IMR-90 (cell line): ENCODE data around the gene MYH10. TPM values are rescaled to one million over a fixed set of nuclear protein-coding genes. Genes with fewer than 3 reads are reported as not detected.

ENCODE experiments used
- ATAC-seq: fragments of 200-7000 bp; cut with Tn5 transposase; 2 replicates; pipeline ENCODE4 v1.9.1; 2020; ENCODE audit warnings: low read depth, mild to moderate bottlenecking, moderate library complexity
- BruUV-seq: library from RNA; stranded (reverse); fragments of 400-500 nt; replicated peaks from 2 replicates; lab custom pipeline; 2021; lab: Mats Ljungman, UMichigan
- CTCF ChIA-PET: fragments of 300-600 bp; formaldehyde crosslinking; extraction: SDS; loops from one replicate; lab custom pipeline; 2021; ENCODE audit warnings: antibody characterized with exemption; lab: Yijun Ruan, JAX
- POLR2A ChIA-PET: fragments of 300-600 bp; sonication (Branson Sonifier 250); formaldehyde crosslinking; loops from one replicate; lab custom pipeline; 2022; ENCODE audit warnings: antibody characterized with exemption; ENCODE audit not compliant: unreplicated experiment; lab: Charles Lee
- DNase-seq: peaks from one replicate; pipeline ENCODE4 v3.0.0; 2013
- H2AFZ ChIP-seq: replicated peaks from 2 replicates; pipeline ENCODE3; 2013; ENCODE audit warnings: low read length, mild to moderate bottlenecking; ENCODE audit not compliant: poor library complexity
- H2AK5ac ChIP-seq: 2 replicates; pipeline ENCODE4 v1.6.1; 2013; ENCODE audit warnings: low read depth, low read length, inconsistent platforms
- H2AK9ac ChIP-seq: replicated peaks from 2 replicates; pipeline ENCODE3; 2013; ENCODE audit warnings: mild to moderate bottlenecking, low read depth, low read length, moderate library complexity; ENCODE audit not compliant: poor library complexity
- H2BK120ac ChIP-seq: 2 replicates; pipeline ENCODE4 v1.6.1; 2013; ENCODE audit warnings: low read depth, low read length, inconsistent platforms
- H2BK15ac ChIP-seq: 3 replicates; pipeline ENCODE4 v1.6.1; 2013; ENCODE audit warnings: low read depth, low read length, inconsistent platforms
- H2BK20ac ChIP-seq: 2 replicates; pipeline ENCODE4 v1.6.1; 2013; ENCODE audit warnings: low read depth, mild to moderate bottlenecking, inconsistent platforms, low read length, moderate library complexity
- H2BK5ac ChIP-seq: 2 replicates; pipeline ENCODE4 v1.6.1; 2013; ENCODE audit warnings: mild to moderate bottlenecking, low read depth, low read length, inconsistent platforms; ENCODE audit not compliant: poor library complexity, severe bottlenecking
- H3K14ac ChIP-seq: replicated peaks from 2 replicates; pipeline ENCODE4 v1.6.1; 2013; ENCODE audit warnings: low read depth, low read length, inconsistent platforms
- H3K18ac ChIP-seq: 2 replicates; pipeline ENCODE4 v1.6.1; 2013; ENCODE audit warnings: low read depth, low read length, control low read depth
- H3K23ac ChIP-seq: 2 replicates; pipeline ENCODE4 v1.6.1; 2013; ENCODE audit warnings: low read depth, low read length, inconsistent platforms
- H3K27ac ChIP-seq: 2 replicates; pipeline ENCODE4 v1.5.1; 2013; ENCODE audit warnings: mild to moderate bottlenecking, control low read depth, low read length; ENCODE audit not compliant: insufficient read depth
- H3K27me3 ChIP-seq: 2 replicates; pipeline ENCODE4 v1.6.1; 2013; ENCODE audit warnings: low read length; ENCODE audit not compliant: control insufficient read depth, insufficient read depth
- H3K36me3 ChIP-seq: 2 replicates; pipeline ENCODE4 v1.6.1; 2013; ENCODE audit warnings: low read length, mixed read lengths; ENCODE audit not compliant: control insufficient read depth, insufficient read depth
- H3K4ac ChIP-seq: 2 replicates; pipeline ENCODE4 v1.6.1; 2013; ENCODE audit warnings: low read depth, low read length, inconsistent platforms
- H3K4me1 ChIP-seq: 2 replicates; pipeline ENCODE4 v1.6.1; 2013; ENCODE audit warnings: low read length, mixed read lengths; ENCODE audit not compliant: control insufficient read depth, insufficient read depth
- H3K4me2 ChIP-seq: 2 replicates; pipeline ENCODE4 v1.6.1; 2013; ENCODE audit warnings: low read depth, mild to moderate bottlenecking, control low read depth, low read length, moderate library complexity
- H3K4me3 ChIP-seq: 2 replicates; pipeline ENCODE4 v1.5.1; 2013; ENCODE audit warnings: low read depth, mild to moderate bottlenecking, control low read depth, low read length, moderate library complexity; ENCODE audit not compliant: insufficient read depth
- H3K56ac ChIP-seq: 2 replicates; pipeline ENCODE4 v1.6.1; 2013; ENCODE audit warnings: low read length, inconsistent platforms; ENCODE audit not compliant: insufficient read depth; ENCODE audit errors: extremely low read depth
- H3K79me1 ChIP-seq, 2 experiments: 2 replicates each; pipeline ENCODE4 v1.6.1; 2013; ENCODE audit warnings: low read length in 2 of 2, inconsistent platforms in 1 of 2, low read depth in 1 of 2
- H3K9ac ChIP-seq: 2 replicates; pipeline ENCODE4 v1.6.1; 2013; ENCODE audit warnings: low read depth, low read length, control low read depth
- H3K9me1 ChIP-seq: 2 replicates; pipeline ENCODE4 v1.6.1; 2013; ENCODE audit warnings: low read length, inconsistent platforms; ENCODE audit not compliant: insufficient read depth
- H3K9me3 ChIP-seq: 2 replicates; pipeline ENCODE4 v1.6.1; 2013; ENCODE audit warnings: low read length; ENCODE audit not compliant: control insufficient read depth, insufficient read depth
- H4K20me1 ChIP-seq: 2 replicates; pipeline ENCODE4 v1.6.1; 2013; ENCODE audit warnings: low read length, inconsistent platforms; ENCODE audit not compliant: insufficient read depth
- H4K5ac ChIP-seq: 2 replicates; pipeline ENCODE4 v1.6.1; 2013; ENCODE audit warnings: mild to moderate bottlenecking, low read depth, low read length, control low read depth
- H4K8ac ChIP-seq, 2 experiments: 2 replicates each; pipeline ENCODE4 v1.6.1; 2013; ENCODE audit warnings: low read depth in 2 of 2, low read length in 2 of 2, control low read depth in 1 of 2, inconsistent platforms in 1 of 2
- H4K91ac ChIP-seq: 2 replicates; pipeline ENCODE4 v1.6.1; 2013; ENCODE audit warnings: low read depth, low read length, inconsistent platforms; ENCODE audit not compliant: insufficient read depth
- BHLHE40 ChIP-seq: fragments of 150-350 bp; IDR thresholded peaks from 2 replicates; pipeline ENCODE4 v1.6.1; 2016; ENCODE audit warnings: mild to moderate bottlenecking, low read depth, low read length
- CEBPB ChIP-seq: IDR thresholded peaks from 2 replicates; pipeline ENCODE4 v1.6.1; 2012; ENCODE audit warnings: low read depth, low read length, improper control_type of control experiment
- CTCF ChIP-seq: conservative IDR thresholded peaks from 2 replicates; pipeline ENCODE4 v1.5.1; 2012; ENCODE audit warnings: mild to moderate bottlenecking, low read depth, low read length, improper control_type of control experiment
- ELK1 ChIP-seq: fragments of 150-350 bp; IDR thresholded peaks from 2 replicates; pipeline ENCODE4 v1.6.1; 2016; ENCODE audit warnings: low read depth, mild to moderate bottlenecking, low read length, moderate library complexity, borderline replicate concordance
- FOS ChIP-seq: fragments of 150-350 bp; IDR thresholded peaks from 2 replicates; pipeline ENCODE4 v1.6.1; 2016; ENCODE audit warnings: low read depth, low read length
- MAFK ChIP-seq: IDR thresholded peaks from 2 replicates; pipeline ENCODE4 v1.6.1; 2012; ENCODE audit warnings: low read depth, low read length, improper control_type of control experiment
- MAZ ChIP-seq: IDR thresholded peaks from 2 replicates; pipeline ENCODE4 v1.6.1; 2012; ENCODE audit warnings: low read depth, mild to moderate bottlenecking, low read length, improper control_type of control experiment, moderate library complexity, borderline replicate concordance
- NFE2L2 ChIP-seq: fragments of 150-350 bp; IDR thresholded peaks from 2 replicates; pipeline ENCODE4 v1.6.1; 2016; ENCODE audit warnings: low read depth, mild to moderate bottlenecking, low read length
- RAD21 ChIP-seq: IDR thresholded peaks from 2 replicates; pipeline ENCODE4 v1.6.1; 2012; ENCODE audit warnings: low read length, improper control_type of control experiment
- RCOR1 ChIP-seq: IDR thresholded peaks from 2 replicates; pipeline ENCODE4 v1.6.1; 2012; ENCODE audit warnings: mild to moderate bottlenecking, low read length, improper control_type of control experiment; ENCODE audit not compliant: insufficient replicate concordance
- SMC3 ChIP-seq: fragments of 150-350 bp; IDR thresholded peaks from 2 replicates; pipeline ENCODE4 v1.6.1; 2016; ENCODE audit warnings: low read depth, mild to moderate bottlenecking, antibody characterized with exemption, low read length, moderate library complexity
- whole genome bisulfite sequencing, 2 experiments: methylation state at CpG; one replicate each; pipeline versions ENCODE4 v1.1.5 to v1.1.7; 2013; ENCODE audit warnings: missing lambda C conversion rate in 2 of 2; ENCODE audit not compliant: insufficient read length in 1 of 2; ENCODE audit errors: extremely low coverage in 2 of 2; 5-methylcytosine and 5-hydroxymethylcytosine counted together
- dilution Hi-C: fragments of 300-500 bp; cut with HindIII; formaldehyde crosslinking; loops from one replicate; pipeline ENCODE4 v1.14.3; 2018; ENCODE audit warnings: low sequenced_read_pairs; ENCODE audit not compliant: unreplicated experiment
- in situ Hi-C: fragments of 300-500 bp; cut with MboI; formaldehyde crosslinking; loops from 3 replicates; pipeline ENCODE4 v1.14.3; 2019; ENCODE audit warnings: low sequenced_read_pairs, inconsistent platforms, mixed read lengths
- intact Hi-C: fragments of 100-400 bp; cut with micrococcal nuclease; formaldehyde crosslinking; loops from 2 replicates; pipeline ENCODE4 v1.10.0; 2022
- polyA plus RNA-seq, 3 experiments: library from polyadenylated mRNA; depleted of rRNA; stranded (reverse); fragments of >200 nt; gene quantifications; 2 replicates each; pipeline ENCODE4 v1.2.3, GENCODE V29; 2012; ENCODE audit warnings: low replicate concordance in 1 of 3
- total RNA-seq: library from RNA; depleted of rRNA; stranded (reverse); fragments of >200 nt; gene quantifications from 2 replicates; pipeline ENCODE4 v1.2.3, GENCODE V29; 2012

MYH10 gene
- total and polyA plus RNA-seq, 2 of the 4 experiments (the other 2 are of a cell fraction) = 71.2 to 95.2 TPM

GRCh38 chr17:8470447-8471047, 160.0 kb downstream of the MYH10 start:
- in situ Hi-C loops (no loop called here), intact Hi-C loops (no loop called here), dilution Hi-C loops (no loop called here)
- H3K27me3 ChIP-seq = no peaks in the 10 kb centered on the region
- no peak overlapping the region for H4K8ac ChIP-seq
- no peak overlapping the region for H3K18ac ChIP-seq
- no peak overlapping the region for H2BK20ac ChIP-seq
- DNase-seq (no peak), ATAC-seq (no peak)
- H3K79me1 ChIP-seq = peaks cover 10 to 71% of the 10 kb centered on the region in 2 experiments; a peak in 3 of 4 replicates
- POLR2A ChIA-PET = no interaction called here
- 100% methylated on average over 4 of the region's 20 CpGs; no CpG with 5 or more reads in 1 of the 2 experiments for WGBS, 2 experiments
- TF ChIP-seq MAZ (no peak), CEBPB (no peak), NFE2L2 (no peak), FOS (no peak), BHLHE40 (no peak), CTCF (no peak), RAD21 (no peak), SMC3 (no peak), MAFK (no peak), ELK1 (no peak), RCOR1 (no peak)
- H4K20me1 ChIP-seq = peaks cover 62% of the 10 kb centered on the region
- H2BK5ac ChIP-seq = no peak overlapping the region
- H3K4me2 ChIP-seq = no peak overlapping the region
- no peaks in the 10 kb centered on the region for H3K9me3 ChIP-seq
- H3K4me1 ChIP-seq = peaks cover 6% of the 10 kb centered on the region; the same call in 1 of the 2 replicates
- H3K4ac ChIP-seq = no peak overlapping the region
- CTCF ChIA-PET = no interaction called here
- H2AK9ac ChIP-seq = no peak overlapping the region
- H3K36me3 ChIP-seq = peaks cover 70% of the 10 kb centered on the region
- H3K4me3 ChIP-seq = no peak overlapping the region
- H3K27ac ChIP-seq = no peak overlapping the region
- H3K9ac ChIP-seq = no peak overlapping the region
- H3K14ac ChIP-seq = no peak overlapping the region
- no peak overlapping the region for H2AFZ ChIP-seq
- no TSS peak for BruUV-seq
- H2BK120ac ChIP-seq = no peak overlapping the region
- H3K9me1 ChIP-seq = 0 out of 2 replicates have a peak, but pooled peaks cover 5% of the 10 kb centered on the region
- no peak overlapping the region for H2BK15ac ChIP-seq
- no peak overlapping the region for H3K23ac ChIP-seq
- no peak overlapping the region for H3K56ac ChIP-seq
- H4K5ac ChIP-seq = no peak overlapping the region
- H4K91ac ChIP-seq = no peak overlapping the region
- no peak overlapping the region for H2AK5ac ChIP-seq
